Fibroblast of villous mesenchyme (primary cell): ENCODE data around the gene AATF. TPM values are rescaled to one million over a fixed set of nuclear protein-coding genes. Genes with fewer than 3 reads are reported as not detected.
A peak's percentile ranks its signal among the peaks of the same experiment; 100 is the strongest.

Experiments
- DNase-seq: peaks from one replicate; pipeline ENCODE4 v3.0.0-alpha.2; 2010; ENCODE audit warnings: low read depth
- H3K4me3 ChIP-seq: 2 replicates; pipeline ENCODE4 v1.5.1; 2011; ENCODE audit warnings: low read depth, mild to moderate bottlenecking, low read length
- total RNA-seq: library from RNA; depleted of rRNA; stranded (reverse); fragments of >200 nt; gene quantifications from 2 replicates; pipeline ENCODE4 v1.2.3, GENCODE V29; 2012
- TF ChIP-seq, protein P1 (sequence below): IDR thresholded peaks from 2 replicates; pipeline ENCODE4 v1.5.1; 2012; ENCODE audit warnings: low read depth, mild to moderate bottlenecking, low read length; ENCODE audit not compliant: insufficient read depth

The AATF gene
- total RNA-seq, 1 donor: 24.2 TPM

DNA sequence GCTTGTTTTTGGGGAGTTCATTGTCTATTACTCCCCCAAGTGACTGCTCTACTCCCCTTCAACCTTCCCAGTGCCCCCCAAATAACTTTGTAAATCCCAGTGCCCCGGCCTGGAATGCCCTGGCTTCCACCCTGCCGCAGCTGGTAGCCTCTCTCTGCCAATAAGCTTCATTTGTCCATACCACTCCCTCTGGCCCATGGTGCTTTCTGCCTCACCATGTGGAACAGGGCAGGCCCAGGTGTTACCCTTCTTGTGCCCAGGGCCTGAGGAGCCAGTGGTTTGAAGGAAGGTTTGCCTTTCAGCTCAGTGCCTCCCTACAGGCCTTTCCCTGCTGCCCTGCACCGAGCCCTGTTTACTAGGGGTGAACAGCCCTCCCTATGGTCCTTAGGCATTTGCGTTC, 134.2 kb downstream of the AATF start:
- no peak for DNase-seq
- TF ChIP-seq, protein P1, sequence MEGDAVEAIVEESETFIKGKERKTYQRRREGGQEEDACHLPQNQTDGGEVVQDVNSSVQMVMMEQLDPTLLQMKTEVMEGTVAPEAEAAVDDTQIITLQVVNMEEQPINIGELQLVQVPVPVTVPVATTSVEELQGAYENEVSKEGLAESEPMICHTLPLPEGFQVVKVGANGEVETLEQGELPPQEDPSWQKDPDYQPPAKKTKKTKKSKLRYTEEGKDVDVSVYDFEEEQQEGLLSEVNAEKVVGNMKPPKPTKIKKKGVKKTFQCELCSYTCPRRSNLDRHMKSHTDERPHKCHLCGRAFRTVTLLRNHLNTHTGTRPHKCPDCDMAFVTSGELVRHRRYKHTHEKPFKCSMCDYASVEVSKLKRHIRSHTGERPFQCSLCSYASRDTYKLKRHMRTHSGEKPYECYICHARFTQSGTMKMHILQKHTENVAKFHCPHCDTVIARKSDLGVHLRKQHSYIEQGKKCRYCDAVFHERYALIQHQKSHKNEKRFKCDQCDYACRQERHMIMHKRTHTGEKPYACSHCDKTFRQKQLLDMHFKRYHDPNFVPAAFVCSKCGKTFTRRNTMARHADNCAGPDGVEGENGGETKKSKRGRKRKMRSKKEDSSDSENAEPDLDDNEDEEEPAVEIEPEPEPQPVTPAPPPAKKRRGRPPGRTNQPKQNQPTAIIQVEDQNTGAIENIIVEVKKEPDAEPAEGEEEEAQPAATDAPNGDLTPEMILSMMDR: no peak
- no peak overlapping the region for H3K4me3 ChIP-seq

DNA sequence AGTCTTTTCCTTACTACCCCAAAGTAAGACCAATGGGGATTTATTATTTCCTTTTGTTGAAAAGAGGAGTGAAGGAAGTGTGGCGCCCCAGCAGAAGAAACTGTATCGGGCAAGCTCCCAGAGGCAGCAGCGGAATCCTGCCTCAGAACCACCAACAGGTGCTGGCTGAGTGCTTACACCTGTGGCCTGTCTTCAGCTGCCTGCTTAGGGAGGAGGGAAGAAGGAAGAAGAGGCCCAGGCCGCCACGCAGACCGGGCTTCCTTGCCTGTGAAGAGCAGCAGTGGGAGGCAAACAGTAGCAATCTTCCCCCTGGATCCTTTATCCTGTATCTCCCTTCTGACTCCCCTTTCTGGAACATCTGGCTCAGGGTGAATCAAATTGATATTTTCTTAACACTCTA, 134.7 kb downstream of the AATF start:
- TF ChIP-seq, protein P1: no peak
- no peak overlapping the region for H3K4me3 ChIP-seq
- no peak for DNase-seq

DNA sequence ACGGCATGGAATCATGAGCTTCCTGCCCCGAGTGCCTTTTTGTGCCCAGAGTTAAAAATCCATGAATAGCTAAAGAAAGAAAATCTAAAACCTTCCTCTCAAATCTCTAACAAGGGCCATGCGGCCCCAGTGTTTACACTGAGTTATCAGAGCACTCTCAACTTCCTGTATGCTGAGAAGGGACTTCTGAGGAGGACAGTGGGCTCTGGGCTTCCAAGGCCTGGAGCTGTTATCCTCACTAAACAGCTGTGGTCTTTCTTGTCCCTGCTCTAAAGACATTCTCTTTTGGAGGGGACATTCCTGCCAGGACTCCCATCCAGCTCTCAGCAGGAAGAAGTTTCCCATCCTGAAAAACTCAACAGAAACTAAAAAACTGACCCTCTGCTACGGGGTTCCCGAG, 135.6 kb downstream of the AATF start:
- DNase-seq: peak; percentile 20
- TF ChIP-seq, protein P1: no peak
- no peak overlapping the region for H3K4me3 ChIP-seq

DNA sequence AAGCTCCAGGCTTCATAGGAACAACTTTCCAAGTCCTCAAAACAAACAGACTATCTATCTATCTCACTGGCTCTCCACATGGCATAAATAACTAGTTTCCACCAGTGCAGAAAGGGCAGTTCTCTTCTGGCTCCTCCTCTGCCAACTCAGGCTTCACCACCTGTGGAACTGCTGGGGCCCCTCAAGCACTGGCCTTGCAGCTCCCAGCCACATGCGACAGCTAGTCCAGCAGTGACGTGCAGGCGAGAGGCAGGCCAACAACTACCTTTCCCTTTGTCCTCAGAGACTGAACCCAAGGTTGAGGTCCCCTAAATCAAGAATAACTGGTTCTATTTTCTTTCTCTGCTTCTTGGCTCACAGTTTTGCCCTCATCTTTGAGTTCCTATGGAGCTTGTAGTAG, 137.6 kb downstream of the AATF start:
- DNase-seq: no peak
- TF ChIP-seq, protein P1: no peak
- H3K4me3 ChIP-seq: no peak overlapping the region

DNA sequence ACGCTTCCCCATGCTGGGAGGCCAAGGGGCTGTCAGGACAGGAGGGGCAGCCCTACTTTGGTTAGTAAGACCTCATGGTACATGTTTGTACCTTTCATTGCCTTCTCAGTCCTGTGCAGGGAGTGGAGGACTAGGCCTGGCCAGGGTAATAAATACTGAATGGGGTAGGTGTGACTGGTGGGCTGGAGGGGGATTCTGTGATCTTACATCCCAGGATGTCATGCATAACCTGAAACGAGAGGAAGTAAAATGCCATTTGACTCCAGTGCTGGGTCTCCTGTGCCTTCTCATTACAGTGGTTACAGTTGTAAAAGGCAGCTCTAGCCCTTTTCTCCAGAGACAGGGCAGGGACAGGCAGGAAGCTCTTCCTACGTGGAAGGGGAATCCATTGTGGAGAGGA, 138.2 kb downstream of the AATF start:
- no peak for DNase-seq
- H3K4me3 ChIP-seq: no peak overlapping the region
- TF ChIP-seq, protein P1: no peak

DNA sequence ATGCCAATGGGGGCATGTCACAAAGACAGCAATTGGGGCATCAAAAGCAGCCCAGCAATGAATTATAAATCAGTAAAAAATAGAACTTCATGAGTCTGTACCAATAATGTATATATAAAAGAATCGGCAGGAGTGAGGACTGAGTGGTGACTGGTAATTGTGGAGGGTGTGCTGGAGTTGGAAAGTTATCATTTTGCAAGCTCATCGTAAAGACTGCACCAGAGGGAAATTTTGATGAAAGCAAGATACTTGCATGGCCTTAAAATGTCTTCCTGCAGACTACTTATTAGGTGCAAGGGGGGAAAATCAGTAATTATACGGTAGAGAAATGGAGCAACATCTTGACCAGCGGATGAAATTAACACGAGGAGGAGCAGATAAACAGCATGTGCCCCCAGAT, 138.9 kb downstream of the AATF start:
- TF ChIP-seq, protein P1: no peak
- no peak for DNase-seq
- H3K4me3 ChIP-seq: no peak overlapping the region

DNA sequence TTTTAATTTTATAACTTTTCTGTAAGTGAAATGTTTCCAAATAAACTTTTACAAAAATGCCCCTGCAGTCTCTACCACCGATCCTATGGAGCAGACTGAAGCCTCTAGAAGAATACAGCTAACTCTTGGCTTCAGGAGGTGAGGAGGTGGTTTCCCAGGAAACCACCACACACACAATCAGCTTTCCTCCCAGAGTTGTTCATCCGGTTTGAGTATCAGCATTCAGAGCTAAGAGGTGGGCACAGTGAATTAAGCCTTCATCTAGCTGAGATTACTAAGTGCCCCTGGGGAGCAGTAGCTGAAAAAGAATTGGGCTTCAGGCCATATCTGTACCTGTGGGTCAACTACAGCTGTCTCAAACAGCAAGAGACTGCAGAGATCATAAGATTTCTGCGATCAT, 139.7 kb downstream of the AATF start:
- TF ChIP-seq, protein P1: no peak
- H3K4me3 ChIP-seq: no peak overlapping the region
- DNase-seq: no peak
